ENCODE measurements around the gene SLC48A1.

SLC48A1 gene

GRCh38 chr12:47790676-47791350 lies 17.8 kb downstream of the SLC48A1 start:
- DNase-seq (ENCODE audit: extremely low read depth, low read depth), result no peak

GRCh38 chr12:47791351-47791746 lies 18.3 kb downstream of the SLC48A1 start:
- TF ChIP-seq CTCF (IDR thresholded peaks at IDR 0.05; ENCODE audit: low read depth, low read length), result no peak
- no peak for DNase-seq (ENCODE audit: extremely low read depth, low read depth)

More at GRCh38 chr12:47790676-47791350, 17.8 kb downstream of the SLC48A1 start:
- TF ChIP-seq CTCF (IDR thresholded peaks at IDR 0.05; ENCODE audit: low read depth, low read length), result no peak

- no peak for DNase-seq (ENCODE audit: extremely low read depth, low read depth)
- no peak for TF ChIP-seq CTCF (IDR thresholded peaks at IDR 0.05; ENCODE audit: low read depth, low read length)
These were observed 18.8 kb downstream of the SLC48A1 start for GRCh38 chr12:47791874-47792273.

GRCh38 chr12:47793015-47793681 lies 20.1 kb downstream of the SLC48A1 start:
- no peak for TF ChIP-seq CTCF (IDR thresholded peaks at IDR 0.05; ENCODE audit: low read depth, low read length)
- no peak for DNase-seq (ENCODE audit: extremely low read depth, low read depth)

GRCh38 chr12:47794679-47795078 lies 21.6 kb downstream of the SLC48A1 start:
- no peak for DNase-seq (ENCODE audit: extremely low read depth, low read depth)

GRCh38 chr12:47795121-47795813 lies 22.2 kb downstream of the SLC48A1 start:
- no peak for DNase-seq (ENCODE audit: extremely low read depth, low read depth)
- no peak for TF ChIP-seq CTCF (IDR thresholded peaks at IDR 0.05; ENCODE audit: low read depth, low read length)

More at GRCh38 chr12:47794679-47795078, 21.6 kb downstream of the SLC48A1 start:
- TF ChIP-seq CTCF (IDR thresholded peaks at IDR 0.05; ENCODE audit: low read depth, low read length), result no peak

All from AG09319 (cell line).